HEK293 (cell line): ENCODE data around the gene VPS50.

Source experiments
- MYNN ChIP-seq: fragments of 450-650 bp; formaldehyde crosslinking; IDR thresholded peaks from 2 replicates; pipeline ENCODE4 v1.5.1; 2016; ENCODE audit warnings: missing biosample characterization, missing genetic modification characterization, borderline replicate concordance
- SP7 ChIP-seq: fragments of 450-650 bp; formaldehyde crosslinking; IDR thresholded peaks from 2 replicates; pipeline ENCODE4 v1.5.1; 2016; ENCODE audit warnings: missing biosample characterization, missing genetic modification characterization
- TCF7L2 ChIP-seq: IDR thresholded peaks from 2 replicates; pipeline ENCODE4 v1.6.1; 2011; ENCODE audit warnings: low read depth, mild to moderate bottlenecking, inconsistent platforms, low read length, moderate library complexity, borderline replicate concordance
- ZBTB21 ChIP-seq: fragments of 450-650 bp; formaldehyde crosslinking; IDR thresholded peaks from 2 replicates; pipeline ENCODE4 v1.5.1; 2017; ENCODE audit warnings: missing biosample characterization, missing genetic modification characterization
- ZBTB48 ChIP-seq: fragments of 450-650 bp; formaldehyde crosslinking; IDR thresholded peaks from 2 replicates; pipeline ENCODE4 v1.5.1; 2016; ENCODE audit warnings: missing biosample characterization, missing genetic modification characterization
- ZBTB8A ChIP-seq: fragments of 450-650 bp; formaldehyde crosslinking; IDR thresholded peaks from 2 replicates; pipeline ENCODE4 v1.5.1; 2016; ENCODE audit warnings: missing biosample characterization, missing genetic modification characterization
- ZIC2 ChIP-seq: fragments of 450-650 bp; formaldehyde crosslinking; IDR thresholded peaks from 2 replicates; pipeline ENCODE4 v1.5.1; 2016; ENCODE audit warnings: missing biosample characterization, missing genetic modification characterization
- ZNF2 ChIP-seq: fragments of 450-650 bp; formaldehyde crosslinking; IDR thresholded peaks from 2 replicates; pipeline ENCODE4 v1.5.1; 2016; ENCODE audit warnings: missing biosample characterization, missing genetic modification characterization
- ZNF24 ChIP-seq: fragments of 450-650 bp; formaldehyde crosslinking; IDR thresholded peaks from 2 replicates; pipeline ENCODE4 v1.5.1; 2016; ENCODE audit warnings: missing biosample characterization, missing genetic modification characterization
- ZNF324 ChIP-seq: fragments of 450-650 bp; formaldehyde crosslinking; IDR thresholded peaks from 2 replicates; pipeline ENCODE4 v1.5.1; 2016; ENCODE audit warnings: missing biosample characterization, missing genetic modification characterization
- ZNF48 ChIP-seq: fragments of 450-650 bp; formaldehyde crosslinking; IDR thresholded peaks from 2 replicates; pipeline ENCODE4 v1.5.1; 2016; ENCODE audit warnings: missing biosample characterization, missing genetic modification characterization
- ZNF600 ChIP-seq: fragments of 450-650 bp; formaldehyde crosslinking; IDR thresholded peaks from 2 replicates; pipeline ENCODE4 v1.5.1; 2016; ENCODE audit warnings: missing biosample characterization, missing genetic modification characterization
- ZNF660 ChIP-seq: fragments of 450-650 bp; IDR thresholded peaks from 2 replicates; pipeline ENCODE4 v1.5.1; 2018; ENCODE audit warnings: missing biosample characterization, mild to moderate bottlenecking, missing genetic modification characterization
- ZNF664 ChIP-seq: fragments of 450-650 bp; formaldehyde crosslinking; IDR thresholded peaks from 2 replicates; pipeline ENCODE4 v1.5.1; 2016; ENCODE audit warnings: missing biosample characterization, missing genetic modification characterization
- ZNF776 ChIP-seq: fragments of 450-650 bp; formaldehyde crosslinking; IDR thresholded peaks from 2 replicates; pipeline ENCODE4 v1.5.0; 2017; ENCODE audit warnings: missing biosample characterization, missing genetic modification characterization, borderline replicate concordance
- TF ChIP-seq, protein P1 (sequence below): fragments of 450-650 bp; formaldehyde crosslinking; IDR thresholded peaks from 2 replicates; pipeline ENCODE4 v1.5.1; 2016; ENCODE audit warnings: missing biosample characterization, missing genetic modification characterization, low read depth
- TF ChIP-seq, protein P2 (sequence below): fragments of 450-650 bp; formaldehyde crosslinking; IDR thresholded peaks from 2 replicates; pipeline ENCODE4 v1.5.1; 2016; ENCODE audit warnings: missing biosample characterization, missing genetic modification characterization
- TF ChIP-seq, protein P3 (sequence below): fragments of 450-650 bp; formaldehyde crosslinking; IDR thresholded peaks from 2 replicates; pipeline ENCODE4 v1.5.1; 2016; ENCODE audit warnings: missing biosample characterization, missing genetic modification characterization
- TF ChIP-seq, protein P4 (sequence below): fragments of 450-650 bp; formaldehyde crosslinking; optimal IDR thresholded peaks from 2 replicates; pipeline ENCODE3; 2016; ENCODE audit warnings: missing biosample characterization, mild to moderate bottlenecking, missing genetic modification characterization
- TF ChIP-seq, protein P5 (sequence below): fragments of 450-650 bp; formaldehyde crosslinking; IDR thresholded peaks from 2 replicates; pipeline ENCODE4 v1.5.1; 2016; ENCODE audit warnings: missing biosample characterization, missing genetic modification characterization
- TF ChIP-seq, protein P6 (sequence below): fragments of 450-650 bp; formaldehyde crosslinking; IDR thresholded peaks from 2 replicates; pipeline ENCODE4 v1.5.1; 2016; ENCODE audit warnings: missing biosample characterization, missing genetic modification characterization

The VPS50 gene

DNA sequence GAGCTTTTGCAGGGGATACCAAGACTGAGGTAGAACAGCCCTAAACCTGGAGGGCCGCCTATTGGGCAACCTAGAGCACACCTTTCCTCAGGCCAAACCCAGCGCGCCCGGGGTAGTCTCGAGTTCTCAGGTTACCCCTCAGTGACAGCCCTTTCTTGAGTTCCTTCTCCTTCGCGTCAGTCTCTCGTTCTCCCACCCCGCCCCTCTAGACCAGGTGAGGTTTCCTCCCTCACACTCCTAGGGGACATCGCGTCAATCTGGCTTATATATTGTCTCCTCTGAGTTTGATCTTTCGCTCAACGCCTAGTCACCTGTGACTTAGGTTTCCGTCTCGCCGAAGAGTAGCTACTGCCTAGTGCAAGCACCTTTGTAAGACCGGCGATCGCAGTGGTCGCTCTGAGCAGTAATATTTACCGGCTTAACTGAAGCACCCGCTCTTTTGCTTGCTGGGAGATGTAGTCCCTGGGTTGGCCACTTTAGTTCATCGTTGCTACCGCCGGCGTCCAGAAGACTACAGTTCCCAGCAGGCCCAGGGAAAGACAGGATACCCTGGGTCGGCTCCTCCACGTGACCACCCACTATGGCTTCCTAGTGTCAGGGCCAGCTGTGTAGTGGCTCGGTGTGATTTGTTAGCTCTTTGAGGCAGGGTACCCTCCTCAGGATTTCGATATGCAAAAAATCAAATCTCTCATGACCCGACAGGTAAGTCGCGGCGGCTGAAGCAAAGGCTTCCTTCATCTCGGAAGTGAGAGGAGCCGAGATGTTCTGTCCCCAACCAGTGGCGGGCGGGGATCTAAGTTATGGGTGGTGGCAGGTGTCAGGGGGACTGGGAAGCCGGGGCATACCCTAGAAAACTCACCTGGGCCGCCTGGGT, at the start of gene VPS50 (continued):
- TF ChIP-seq, protein P1, sequence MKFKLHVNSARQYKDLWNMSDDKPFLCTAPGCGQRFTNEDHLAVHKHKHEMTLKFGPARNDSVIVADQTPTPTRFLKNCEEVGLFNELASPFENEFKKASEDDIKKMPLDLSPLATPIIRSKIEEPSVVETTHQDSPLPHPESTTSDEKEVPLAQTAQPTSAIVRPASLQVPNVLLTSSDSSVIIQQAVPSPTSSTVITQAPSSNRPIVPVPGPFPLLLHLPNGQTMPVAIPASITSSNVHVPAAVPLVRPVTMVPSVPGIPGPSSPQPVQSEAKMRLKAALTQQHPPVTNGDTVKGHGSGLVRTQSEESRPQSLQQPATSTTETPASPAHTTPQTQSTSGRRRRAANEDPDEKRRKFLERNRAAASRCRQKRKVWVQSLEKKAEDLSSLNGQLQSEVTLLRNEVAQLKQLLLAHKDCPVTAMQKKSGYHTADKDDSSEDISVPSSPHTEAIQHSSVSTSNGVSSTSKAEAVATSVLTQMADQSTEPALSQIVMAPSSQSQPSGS (tag by site-specific recombination) = no peak
- TF ChIP-seq, protein P2, sequence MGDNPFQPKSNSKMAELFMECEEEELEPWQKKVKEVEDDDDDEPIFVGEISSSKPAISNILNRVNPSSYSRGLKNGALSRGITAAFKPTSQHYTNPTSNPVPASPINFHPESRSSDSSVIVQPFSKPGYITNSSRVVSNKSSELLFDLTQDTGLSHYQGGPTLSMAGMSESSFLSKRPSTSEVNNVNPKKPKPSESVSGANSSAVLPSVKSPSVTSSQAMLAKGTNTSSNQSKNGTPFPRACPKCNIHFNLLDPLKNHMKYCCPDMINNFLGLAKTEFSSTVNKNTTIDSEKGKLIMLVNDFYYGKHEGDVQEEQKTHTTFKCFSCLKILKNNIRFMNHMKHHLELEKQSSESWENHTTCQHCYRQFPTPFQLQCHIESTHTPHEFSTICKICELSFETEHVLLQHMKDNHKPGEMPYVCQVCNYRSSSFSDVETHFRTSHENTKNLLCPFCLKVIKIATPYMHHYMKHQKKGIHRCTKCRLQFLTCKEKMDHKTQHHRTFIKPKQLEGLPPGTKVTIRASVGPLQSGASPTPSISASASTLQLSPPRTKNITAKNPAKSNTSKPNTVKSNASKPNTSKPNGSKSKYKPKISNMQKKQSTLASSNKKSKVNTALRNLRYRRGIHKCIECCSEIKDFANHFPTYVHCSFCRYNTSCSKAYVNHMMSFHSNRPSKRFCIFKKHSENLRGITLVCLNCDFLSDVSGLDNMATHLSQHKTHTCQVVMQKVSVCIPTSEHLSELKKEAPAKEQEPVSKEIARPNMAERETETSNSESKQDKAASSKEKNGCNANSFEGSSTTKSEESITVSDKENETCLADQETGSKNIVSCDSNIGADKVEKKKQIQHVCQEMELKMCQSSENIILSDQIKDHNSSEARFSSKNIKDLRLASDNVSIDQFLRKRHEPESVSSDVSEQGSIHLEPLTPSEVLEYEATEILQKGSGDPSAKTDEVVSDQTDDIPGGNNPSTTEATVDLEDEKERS = no peak
- TF ChIP-seq ZBTB8A (tag by site-specific recombination) = peak; percentile 43; the same call in 1 of the 2 replicates
- TF ChIP-seq, protein P3, sequence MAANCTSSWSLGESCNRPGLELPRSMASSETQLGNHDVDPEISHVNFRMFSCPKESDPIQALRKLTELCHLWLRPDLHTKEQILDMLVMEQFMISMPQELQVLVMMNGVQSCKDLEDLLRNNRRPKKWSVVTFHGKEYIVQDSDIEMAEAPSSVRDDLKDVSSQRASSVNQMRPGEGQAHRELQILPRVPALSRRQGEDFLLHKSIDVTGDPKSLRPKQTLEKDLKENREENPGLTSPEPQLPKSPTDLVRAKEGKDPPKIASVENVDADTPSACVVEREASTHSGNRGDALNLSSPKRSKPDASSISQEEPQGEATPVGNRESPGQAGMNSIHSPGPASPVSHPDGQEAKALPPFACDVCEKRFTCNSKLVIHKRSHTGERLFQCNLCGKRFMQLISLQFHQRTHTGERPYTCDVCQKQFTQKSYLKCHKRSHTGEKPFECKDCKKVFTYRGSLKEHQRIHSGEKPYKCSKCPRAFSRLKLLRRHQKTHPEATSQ = no peak
- TF ChIP-seq ZNF324 (tag by site-specific recombination) = 0 out of 2 replicates have a peak, but pooled peaks have one; percentile 15
- TF ChIP-seq ZNF2 (tag by site-specific recombination) = peak; percentile 78; the same call in 1 of the 2 replicates
- TF ChIP-seq ZNF776 (tag by site-specific recombination) = no peak
- TF ChIP-seq TCF7L2 = no peak
- TF ChIP-seq, protein P4, sequence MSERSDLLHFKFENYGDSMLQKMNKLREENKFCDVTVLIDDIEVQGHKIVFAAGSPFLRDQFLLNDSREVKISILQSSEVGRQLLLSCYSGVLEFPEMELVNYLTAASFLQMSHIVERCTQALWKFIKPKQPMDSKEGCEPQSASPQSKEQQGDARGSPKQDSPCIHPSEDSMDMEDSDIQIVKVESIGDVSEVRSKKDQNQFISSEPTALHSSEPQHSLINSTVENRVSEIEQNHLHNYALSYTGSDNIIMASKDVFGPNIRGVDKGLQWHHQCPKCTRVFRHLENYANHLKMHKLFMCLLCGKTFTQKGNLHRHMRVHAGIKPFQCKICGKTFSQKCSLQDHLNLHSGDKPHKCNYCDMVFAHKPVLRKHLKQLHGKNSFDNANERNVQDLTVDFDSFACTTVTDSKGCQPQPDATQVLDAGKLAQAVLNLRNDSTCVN (tag by site-specific recombination) = peak; percentile 30
- TF ChIP-seq ZBTB21 = no peak
- TF ChIP-seq ZNF600 = peak; percentile 58; the same call in 1 of the 2 replicates
- peak; percentile 76 for TF ChIP-seq SP7 (tag by site-specific recombination)
- TF ChIP-seq, protein P5, sequence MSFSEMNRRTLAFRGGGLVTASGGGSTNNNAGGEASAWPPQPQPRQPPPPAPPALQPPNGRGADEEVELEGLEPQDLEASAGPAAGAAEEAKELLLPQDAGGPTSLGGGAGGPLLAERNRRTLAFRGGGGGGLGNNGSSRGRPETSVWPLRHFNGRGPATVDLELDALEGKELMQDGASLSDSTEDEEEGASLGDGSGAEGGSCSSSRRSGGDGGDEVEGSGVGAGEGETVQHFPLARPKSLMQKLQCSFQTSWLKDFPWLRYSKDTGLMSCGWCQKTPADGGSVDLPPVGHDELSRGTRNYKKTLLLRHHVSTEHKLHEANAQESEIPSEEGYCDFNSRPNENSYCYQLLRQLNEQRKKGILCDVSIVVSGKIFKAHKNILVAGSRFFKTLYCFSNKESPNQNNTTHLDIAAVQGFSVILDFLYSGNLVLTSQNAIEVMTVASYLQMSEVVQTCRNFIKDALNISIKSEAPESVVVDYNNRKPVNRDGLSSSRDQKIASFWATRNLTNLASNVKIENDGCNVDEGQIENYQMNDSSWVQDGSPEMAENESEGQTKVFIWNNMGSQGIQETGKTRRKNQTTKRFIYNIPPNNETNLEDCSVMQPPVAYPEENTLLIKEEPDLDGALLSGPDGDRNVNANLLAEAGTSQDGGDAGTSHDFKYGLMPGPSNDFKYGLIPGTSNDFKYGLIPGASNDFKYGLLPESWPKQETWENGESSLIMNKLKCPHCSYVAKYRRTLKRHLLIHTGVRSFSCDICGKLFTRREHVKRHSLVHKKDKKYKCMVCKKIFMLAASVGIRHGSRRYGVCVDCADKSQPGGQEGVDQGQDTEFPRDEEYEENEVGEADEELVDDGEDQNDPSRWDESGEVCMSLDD (tag by site-specific recombination) = no peak
- TF ChIP-seq ZNF664 = peak; percentile 22; the same call in 1 of the 2 replicates
- peak; percentile 99 for TF ChIP-seq ZNF24 (tag by site-specific recombination)
- TF ChIP-seq ZNF660 (tag by site-specific recombination) = peak; percentile 25; the same call in 1 of the 2 replicates
- no peak for TF ChIP-seq ZNF48 (tag by site-specific recombination)
- no peak for TF ChIP-seq MYNN
- TF ChIP-seq ZBTB48 = no peak
- TF ChIP-seq, protein P6, sequence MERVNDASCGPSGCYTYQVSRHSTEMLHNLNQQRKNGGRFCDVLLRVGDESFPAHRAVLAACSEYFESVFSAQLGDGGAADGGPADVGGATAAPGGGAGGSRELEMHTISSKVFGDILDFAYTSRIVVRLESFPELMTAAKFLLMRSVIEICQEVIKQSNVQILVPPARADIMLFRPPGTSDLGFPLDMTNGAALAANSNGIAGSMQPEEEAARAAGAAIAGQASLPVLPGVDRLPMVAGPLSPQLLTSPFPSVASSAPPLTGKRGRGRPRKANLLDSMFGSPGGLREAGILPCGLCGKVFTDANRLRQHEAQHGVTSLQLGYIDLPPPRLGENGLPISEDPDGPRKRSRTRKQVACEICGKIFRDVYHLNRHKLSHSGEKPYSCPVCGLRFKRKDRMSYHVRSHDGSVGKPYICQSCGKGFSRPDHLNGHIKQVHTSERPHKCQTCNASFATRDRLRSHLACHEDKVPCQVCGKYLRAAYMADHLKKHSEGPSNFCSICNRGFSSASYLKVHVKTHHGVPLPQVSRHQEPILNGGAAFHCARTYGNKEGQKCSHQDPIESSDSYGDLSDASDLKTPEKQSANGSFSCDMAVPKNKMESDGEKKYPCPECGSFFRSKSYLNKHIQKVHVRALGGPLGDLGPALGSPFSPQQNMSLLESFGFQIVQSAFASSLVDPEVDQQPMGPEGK = peak; percentile 49; the same call in 1 of the 2 replicates
- TF ChIP-seq ZIC2 (tag by site-specific recombination) = peak; percentile 54
